NCI-H146 (cell line): ENCODE results near the gene QPCT.
A peak's percentile ranks its signal among the peaks of the same experiment; 100 is the strongest.
"Not testable (repeated sequence)": the region's sequence is repeated elsewhere in the genome, so short reads cannot be mapped to it uniquely, and the experiment has no call there.

Experiments
- DNase-seq: peaks from one replicate; lab custom pipeline; 2025; lab: John Stamatoyannopoulos, UW

Gene QPCT

DNA sequence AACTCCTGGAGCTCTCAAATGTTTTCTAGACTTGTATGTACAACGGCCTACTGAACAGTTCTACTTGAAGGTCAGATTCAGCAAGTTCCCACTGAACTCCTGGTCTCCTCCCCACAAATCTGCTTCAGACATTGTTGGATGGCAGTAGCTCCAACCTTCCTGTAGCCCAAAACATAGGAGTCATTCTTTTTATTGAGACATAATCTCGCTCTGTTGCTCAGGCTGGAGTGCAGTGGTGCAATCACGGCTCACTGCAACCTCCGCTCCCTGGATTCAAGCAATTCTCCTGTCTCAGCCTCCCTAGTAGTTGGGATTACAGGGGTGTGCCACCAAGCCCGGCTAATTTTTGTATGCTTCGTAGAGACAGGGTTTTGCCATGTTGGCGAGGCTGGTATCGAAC is 47.3 kb downstream of the QPCT start:
- DNase-seq: no peak

DNA sequence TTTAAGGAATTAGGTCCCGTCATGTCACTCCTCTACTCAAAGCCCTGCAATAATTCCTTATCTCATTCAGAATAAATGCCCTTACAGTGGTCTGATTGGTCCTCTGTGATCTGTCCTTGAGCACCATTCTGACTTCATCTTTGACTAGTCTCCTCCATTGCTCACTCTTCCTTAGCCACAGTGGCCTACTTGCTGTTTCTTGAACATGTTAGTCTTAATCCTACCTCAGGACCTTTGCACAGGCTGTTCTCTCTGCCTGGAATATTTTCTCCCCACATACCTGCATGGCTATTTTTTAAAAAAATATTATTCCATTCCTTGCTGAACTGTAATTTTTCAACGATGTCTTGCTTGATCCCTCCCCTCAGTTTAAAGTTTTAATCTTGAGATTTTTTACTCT is 48.0 kb downstream of the QPCT start:
- no peak for DNase-seq

DNA sequence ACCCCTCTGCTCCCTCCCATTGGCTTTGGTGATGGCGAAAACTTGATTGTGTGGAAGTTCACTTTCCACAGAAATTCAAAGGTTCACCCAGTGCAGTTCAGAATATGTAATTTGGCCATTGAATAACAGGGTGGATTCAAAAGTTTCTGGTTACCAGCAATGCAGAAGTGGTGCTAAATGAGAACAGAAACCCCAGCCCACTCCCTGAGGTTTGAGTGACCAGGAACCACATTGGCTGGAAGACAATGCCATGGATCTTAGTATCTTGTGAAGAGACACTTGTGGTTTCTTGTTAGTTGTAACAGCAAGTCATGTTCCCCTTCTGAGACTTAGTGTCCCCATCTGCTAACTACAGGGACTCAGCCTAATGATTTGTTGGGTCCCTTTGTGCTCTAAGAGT is 49.8 kb downstream of the QPCT start:
- DNase-seq: no peak

DNA sequence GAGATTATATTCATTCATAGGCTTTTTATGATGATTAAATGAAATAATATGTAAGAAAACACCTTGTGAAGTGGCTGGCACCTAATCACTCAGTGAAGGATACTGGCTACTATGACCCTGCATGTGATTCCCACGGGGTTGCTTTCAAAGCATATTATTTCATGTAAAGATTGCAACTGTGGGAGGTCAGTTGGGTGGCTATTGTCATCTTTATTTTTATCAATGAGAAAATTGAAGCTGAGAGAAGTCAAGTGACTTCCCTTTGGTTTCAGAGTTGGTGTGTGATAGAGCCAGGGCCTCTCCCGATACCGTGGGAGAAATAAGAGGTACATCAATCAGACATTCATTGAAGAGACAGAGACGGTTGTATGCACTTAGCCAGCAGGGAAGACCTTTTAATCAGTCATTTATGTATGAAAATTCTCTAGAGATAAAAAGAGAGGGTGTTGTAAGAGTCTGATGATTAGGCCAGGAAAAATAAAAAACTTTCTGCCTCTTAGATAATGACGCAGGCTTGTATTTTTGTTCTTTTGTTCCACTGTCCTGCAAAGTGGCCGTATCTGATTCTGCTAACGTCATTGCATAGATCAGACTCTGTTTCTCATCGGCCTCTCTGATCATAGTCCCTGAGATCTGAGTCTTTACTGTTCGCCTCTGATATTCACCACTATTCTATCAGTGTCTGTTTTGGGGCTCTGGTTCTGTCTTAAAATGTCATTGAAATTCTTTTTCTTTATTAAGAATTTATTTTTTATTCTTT is 50.5 kb downstream of the QPCT start:
- no peak for DNase-seq

DNA sequence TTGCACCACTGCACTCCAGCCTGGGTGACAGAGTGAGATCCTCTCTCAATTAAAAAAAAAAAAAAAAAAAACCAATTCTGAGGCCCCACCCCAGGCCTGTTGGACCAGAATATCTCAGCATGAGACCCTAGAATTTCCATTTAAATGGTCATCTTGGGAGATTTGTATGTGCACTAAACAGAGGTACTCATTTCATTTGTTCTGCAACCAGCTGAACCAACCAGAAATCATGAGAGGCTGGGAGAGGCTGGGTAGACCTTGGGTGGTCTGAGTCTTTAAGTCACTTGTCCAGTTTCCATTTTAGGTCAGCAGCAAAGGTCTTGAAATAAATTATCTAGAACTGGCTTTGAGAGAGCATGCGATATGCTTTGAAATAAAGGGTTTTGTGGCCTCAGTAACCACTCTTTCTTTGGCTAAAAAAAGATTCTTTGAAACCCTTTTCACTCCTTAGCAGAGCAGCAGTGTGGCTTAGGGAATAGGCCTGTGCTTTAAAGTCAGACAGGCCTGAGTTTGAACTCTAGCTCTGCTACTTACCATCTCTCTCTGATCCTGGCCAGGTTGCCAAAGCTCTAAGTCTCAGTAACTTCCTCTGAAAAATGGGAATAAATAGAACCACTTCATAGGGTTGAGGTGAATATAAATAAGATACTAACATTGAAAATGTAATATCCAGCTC is 52.6 kb downstream of the QPCT start:
- no peak for DNase-seq

DNA sequence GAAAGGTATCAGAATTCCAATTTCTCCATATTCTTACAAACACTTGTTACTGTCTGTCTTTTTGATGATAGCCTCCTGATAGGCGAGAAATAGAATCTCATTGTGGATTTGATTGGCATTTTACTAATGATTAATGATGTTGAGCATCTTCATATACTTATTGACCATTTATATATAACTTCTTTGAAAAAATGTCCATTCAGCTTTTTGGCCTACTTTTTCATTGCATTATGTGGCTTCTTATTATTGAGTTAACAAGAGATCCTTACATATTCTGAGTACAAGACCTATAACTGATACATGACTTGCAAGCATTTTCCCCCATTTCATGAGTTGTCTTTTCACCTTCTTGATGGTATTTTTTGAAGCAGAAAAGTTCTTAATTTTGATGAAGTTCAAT is 54.6 kb downstream of the QPCT start:
- DNase-seq: no peak

DNA sequence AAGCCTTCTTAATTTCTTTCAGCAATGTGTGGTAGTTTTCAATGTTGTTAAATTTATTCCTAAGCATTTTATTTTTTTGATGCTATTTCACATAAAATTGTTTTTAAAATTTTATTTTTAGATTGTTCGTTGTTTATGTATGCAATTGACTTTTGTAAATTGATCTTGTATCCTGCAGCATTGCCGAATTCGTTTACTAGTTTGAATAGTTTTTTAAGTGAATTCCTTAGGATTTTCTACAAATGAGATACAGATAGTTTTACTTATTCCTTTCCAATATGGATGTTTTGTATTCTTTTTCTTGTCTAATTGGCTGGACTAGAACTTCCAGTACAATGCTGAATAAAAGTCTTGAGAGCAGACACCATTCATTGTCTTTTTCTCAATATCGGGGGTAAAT is 55.6 kb downstream of the QPCT start:
- no peak for DNase-seq

DNA sequence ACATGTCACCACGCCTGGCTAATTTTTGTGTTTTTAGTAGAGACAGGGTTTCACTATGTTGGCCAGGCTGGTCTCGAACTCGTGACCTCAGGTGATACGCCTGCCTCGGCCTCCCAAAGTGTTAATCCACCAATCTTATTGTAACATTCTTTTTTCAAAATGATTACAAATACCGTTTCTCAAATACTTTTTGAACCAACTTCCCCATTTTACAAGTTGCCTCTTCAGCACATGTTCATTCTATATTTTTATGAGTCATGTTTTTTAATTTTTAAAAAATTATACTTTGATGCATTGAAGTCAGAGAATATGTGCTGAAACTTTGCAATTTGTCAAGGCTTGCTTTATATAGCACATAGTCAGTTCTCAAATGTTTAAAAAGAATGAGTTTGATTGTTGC is 58.2 kb downstream of the QPCT start:
- no peak for DNase-seq

DNA sequence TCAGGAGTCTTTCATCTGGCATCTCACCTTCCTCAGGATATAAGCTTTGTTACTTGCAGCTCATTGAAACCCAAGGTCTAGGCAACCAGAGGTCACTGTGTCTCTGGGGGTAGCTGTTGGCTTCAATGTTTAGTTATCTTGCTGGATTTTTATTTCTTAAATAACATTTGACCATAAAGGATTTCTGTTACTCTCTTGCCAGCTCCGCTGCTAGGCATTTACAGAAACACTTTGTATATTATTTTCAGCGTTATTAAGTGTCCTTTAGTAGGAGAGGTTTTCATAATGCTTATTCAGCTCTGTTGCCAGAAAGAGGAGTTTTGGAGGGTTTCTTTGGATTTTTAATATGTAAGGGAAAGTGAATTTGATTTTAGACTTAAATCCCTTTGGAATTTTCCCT is 61.4 kb downstream of the QPCT start:
- DNase-seq: no peak

DNA sequence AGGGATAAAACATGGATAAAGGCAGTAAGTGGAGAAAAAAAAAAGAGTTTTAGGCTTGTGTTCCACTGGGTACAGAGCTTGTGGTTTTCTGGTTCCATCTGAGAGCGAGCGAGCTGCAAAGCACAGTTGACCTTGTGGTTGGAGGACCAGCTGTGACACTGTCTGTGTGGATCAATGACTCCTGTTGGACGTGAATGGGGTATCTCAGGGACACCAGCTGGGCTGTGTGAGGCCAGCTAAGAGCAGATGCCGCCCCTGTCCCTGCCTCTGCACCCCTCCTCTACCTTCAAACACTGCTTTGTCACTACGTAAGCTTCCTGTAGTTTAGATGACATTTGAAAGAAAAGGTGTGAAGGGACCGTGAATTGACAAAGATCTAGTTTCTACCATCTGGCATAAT is 67.8 kb downstream of the QPCT start:
- peak; percentile 13 for DNase-seq

DNA sequence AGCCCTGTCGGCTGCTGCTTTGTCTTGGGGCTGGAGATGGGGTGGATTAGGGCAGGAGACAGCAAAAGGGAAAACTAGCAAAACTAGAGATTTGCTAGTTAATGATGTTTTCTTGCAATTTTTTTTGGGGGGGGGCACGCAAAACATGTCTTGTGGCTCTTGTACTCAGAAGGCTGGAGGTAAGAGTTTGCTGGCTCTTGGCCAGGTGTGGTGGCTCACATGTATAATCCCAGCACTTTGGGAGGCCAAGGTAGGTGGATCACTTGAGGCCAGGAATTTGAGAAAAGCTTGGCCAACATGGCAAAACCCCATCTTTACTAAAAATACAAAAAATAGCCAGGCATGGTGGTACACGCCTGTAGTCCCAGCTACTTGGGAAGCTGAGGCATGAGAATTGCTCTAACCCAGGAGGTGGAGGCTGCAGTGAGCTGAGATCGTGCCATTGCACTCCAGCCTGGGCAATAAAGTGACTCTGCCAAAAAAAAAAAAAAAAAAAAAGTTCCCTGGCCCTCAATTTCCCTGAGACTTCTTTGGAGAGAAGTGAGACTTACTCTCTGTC is 69.6 kb downstream of the QPCT start:
- DNase-seq: not testable (repeated sequence)

DNA sequence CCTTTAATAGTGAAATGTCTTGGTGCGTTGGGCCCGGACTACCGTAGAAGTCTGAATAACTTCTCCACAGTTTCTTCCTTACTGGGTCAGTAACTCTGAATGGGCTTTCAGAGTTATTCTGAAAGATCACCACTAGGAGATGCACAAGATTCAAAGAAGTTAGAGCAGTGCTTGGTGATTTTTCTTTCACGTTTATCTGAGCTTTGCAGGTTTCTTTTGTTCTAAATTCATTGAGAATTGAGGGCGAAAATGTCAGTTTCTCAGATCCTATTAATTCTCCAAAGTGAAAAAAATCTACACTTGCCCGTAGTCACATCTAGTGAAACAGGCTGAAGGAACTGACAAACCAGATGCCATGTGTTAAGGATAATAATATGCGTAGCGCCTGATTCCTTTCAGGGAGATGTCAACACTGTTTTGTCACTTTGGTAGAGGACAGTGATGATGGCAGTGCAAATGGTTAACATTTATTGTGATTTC is 70.1 kb downstream of the QPCT start:
- DNase-seq: peak; percentile 64

DNA sequence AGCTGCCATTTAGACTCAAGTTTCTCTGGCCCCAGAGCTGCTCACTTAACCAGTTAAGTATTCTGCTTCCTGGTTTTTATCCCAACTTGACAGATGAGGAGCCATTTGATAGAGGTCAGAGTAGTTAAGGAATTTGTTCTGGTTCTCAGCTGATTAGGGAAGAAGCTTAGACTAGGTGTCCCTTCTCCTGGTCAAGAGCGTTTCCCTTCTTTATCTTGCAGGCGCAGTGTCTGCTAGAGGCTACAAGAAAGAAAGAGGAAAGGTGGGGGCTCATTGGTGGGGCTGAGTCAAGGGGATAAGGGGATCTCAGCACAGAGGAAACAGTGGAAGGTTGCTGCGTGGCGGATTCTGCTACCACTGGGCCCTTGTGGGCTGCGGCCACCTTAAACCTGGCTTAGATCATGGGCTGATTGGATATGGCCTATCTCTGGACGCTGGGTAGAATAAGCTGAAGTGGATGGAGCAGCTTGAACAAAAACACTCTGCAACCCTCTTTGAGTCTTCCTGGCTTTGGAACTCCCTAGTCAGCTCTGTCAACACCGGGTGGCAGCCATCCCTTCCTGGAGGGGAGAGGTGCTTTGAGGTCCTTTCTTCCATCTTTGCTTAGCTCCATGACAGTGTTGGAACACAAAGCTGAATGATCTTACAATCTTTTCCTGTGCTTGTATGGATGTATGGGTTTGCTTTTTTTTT is 70.8 kb downstream of the QPCT start:
- peak; percentile 58 for DNase-seq

DNA sequence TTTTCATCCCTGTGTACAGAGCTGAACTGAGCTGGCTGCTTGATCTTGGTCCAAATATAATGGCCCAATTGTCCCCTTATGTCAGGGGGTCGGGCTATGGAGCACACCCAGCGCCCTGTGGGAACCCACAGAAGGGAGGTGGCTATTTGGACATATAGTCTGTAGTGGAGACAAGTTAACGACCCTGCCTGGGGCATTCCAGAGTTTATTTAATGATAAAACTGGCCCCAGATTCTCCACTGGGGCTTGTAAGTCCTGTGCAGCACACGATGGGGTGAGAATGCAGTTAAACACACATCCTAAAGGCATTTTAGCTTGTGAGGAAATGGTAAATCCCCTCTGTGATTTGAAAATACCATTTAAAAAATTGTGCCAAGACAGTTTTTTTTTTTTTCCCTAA is 72.9 kb downstream of the QPCT start:
- DNase-seq: peak; percentile 2

DNA sequence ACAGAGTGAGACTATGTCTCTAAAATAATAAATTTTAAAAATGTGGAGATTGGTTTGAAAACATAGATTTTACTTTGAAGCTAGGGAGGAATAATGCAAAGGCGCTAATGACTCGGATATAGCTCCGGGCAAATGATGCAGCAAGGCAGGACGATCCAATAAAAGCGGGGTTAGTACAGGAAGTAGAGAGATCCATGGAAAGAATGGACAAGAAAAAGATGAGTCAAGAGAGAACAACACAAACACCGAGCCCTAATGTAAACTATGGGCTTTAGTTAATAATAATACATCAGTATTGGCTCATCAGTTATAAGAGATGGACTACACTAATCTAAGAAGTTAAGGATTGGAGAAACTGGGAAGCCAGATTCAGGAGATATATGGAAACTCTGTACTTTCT is 74.5 kb downstream of the QPCT start:
- DNase-seq: no peak

DNA sequence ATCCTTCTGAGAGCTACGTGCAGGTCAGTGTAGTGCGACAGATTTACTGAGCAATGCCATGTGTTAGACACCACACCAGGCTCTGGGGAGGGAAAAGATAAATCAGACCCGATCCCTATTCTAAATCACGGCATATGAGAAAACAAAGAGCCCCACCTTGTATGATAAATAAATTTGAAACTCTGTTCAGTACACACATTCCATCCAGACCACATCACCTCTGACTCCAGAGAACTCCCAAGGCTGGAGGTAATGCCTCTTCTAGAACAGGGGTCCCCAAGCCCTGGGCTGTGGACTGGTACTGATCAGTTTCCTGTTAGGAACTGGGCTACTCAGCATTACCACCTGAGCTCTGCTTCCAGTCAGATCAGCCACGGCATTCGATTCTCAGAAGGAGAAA is 77.3 kb downstream of the QPCT start:
- DNase-seq: no peak

DNA sequence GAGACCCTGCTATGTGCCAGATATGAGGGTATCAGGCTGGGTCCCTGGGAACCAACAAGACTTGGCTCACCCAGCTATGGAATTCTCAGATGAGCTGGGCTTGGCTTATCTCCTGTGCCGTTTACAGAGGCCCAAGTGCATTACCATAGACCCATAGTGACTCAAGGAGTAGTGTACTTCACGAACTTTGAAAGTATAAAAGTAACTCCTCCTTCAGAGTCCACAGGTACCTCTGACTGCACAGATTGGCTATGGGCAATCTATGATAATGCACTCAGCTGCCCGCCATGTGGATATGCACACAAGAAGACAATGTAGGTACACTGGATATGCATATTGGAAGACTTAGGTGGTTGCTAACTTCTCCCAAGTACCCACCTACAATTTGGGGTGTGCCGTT is 78.4 kb downstream of the QPCT start:
- DNase-seq: no peak
